PC-9 (cell line): ENCODE data around the gene CDH26. TPM values are rescaled to one million over a fixed set of nuclear protein-coding genes. Genes with fewer than 3 reads are reported as not detected.
A peak's percentile ranks its signal among the peaks of the same experiment; 100 is the strongest.

Experiments
- BruUV-seq: library from RNA; stranded (reverse); fragments of 400-500 nt; replicated peaks from 2 replicates; lab custom pipeline; 2021; lab: Mats Ljungman, UMichigan
- CTCF ChIA-PET: fragments of 300-600 bp; sonication (Branson Sonifier 250); formaldehyde crosslinking; loops from one replicate; lab custom pipeline; 2022; ENCODE audit warnings: antibody characterized with exemption; lab: Charles Lee
- POLR2A ChIA-PET: fragments of 300-600 bp; sonication (Branson Sonifier 250); formaldehyde crosslinking; loops from one replicate; lab custom pipeline; 2022; ENCODE audit warnings: antibody characterized with exemption; ENCODE audit not compliant: unreplicated experiment; lab: Charles Lee
- DNase-seq, 2 experiments: peaks; one replicate each; pipeline versions ENCODE4 v3.0.0 to v3.0.0-alpha.2; 2015 to 2022; ENCODE audit warnings: mixed read lengths in 1 of 2
- H2AFZ ChIP-seq: fragments of 200-600 bp; sonication (generic); 2 replicates; pipeline ENCODE4 v1.8.1; 2017; ENCODE audit warnings: antibody characterized with exemption
- H3F3A ChIP-seq: fragments of 200-600 bp; sonication (generic); 2 replicates; pipeline ENCODE4 v1.8.1; 2017; ENCODE audit warnings: antibody characterized with exemption, mild to moderate bottlenecking, low read depth; ENCODE audit not compliant: insufficient read depth
- H3K27ac ChIP-seq: fragments of 200-600 bp; sonication (generic); 2 replicates; pipeline ENCODE4 v1.6.1; 2016; ENCODE audit warnings: mixed run types
- H3K27me3 ChIP-seq: fragments of 200-600 bp; sonication (generic); 2 replicates; pipeline ENCODE4 v1.6.1; 2016; ENCODE audit warnings: low read depth, mixed run types; ENCODE audit not compliant: insufficient read depth
- H3K36me3 ChIP-seq: fragments of 200-600 bp; sonication (generic); 2 replicates; pipeline ENCODE4 v1.6.1; 2016; ENCODE audit warnings: low read depth, mixed run types
- H3K4me1 ChIP-seq: fragments of 200-600 bp; sonication (generic); replicated peaks from 2 replicates; pipeline ENCODE4 v1.6.1; 2016; ENCODE audit warnings: mixed run types; ENCODE audit not compliant: insufficient read depth
- H3K4me2 ChIP-seq: fragments of 200-600 bp; sonication (generic); 2 replicates; pipeline ENCODE4 v1.6.1; 2017; ENCODE audit warnings: mixed run types
- H3K4me3 ChIP-seq: fragments of 200-600 bp; sonication (generic); 2 replicates; pipeline ENCODE4 v1.6.1; 2016; ENCODE audit warnings: mixed run types
- H3K79me2 ChIP-seq: fragments of 200-600 bp; sonication (generic); 2 replicates; pipeline ENCODE4 v1.6.1; 2017; ENCODE audit warnings: low read depth, mixed run types
- H3K9me2 ChIP-seq: fragments of 200-600 bp; sonication (generic); 2 replicates; pipeline ENCODE4 v1.8.1; 2017; ENCODE audit warnings: mild to moderate bottlenecking; ENCODE audit not compliant: insufficient read depth
- H3K9me3 ChIP-seq: fragments of 200-600 bp; sonication (generic); 2 replicates; pipeline ENCODE4 v1.8.1; 2016; ENCODE audit warnings: low read depth; ENCODE audit not compliant: insufficient read depth
- H4K20me1 ChIP-seq: fragments of 200-600 bp; sonication (generic); 2 replicates; pipeline ENCODE4 v1.8.1; 2017; ENCODE audit not compliant: insufficient read depth
- CTCF ChIP-seq: fragments of 200-600 bp; sonication (generic); conservative IDR thresholded peaks from 2 replicates; pipeline ENCODE4 v1.6.1; 2017; ENCODE audit warnings: mixed run types, antibody characterized with exemption, mild to moderate bottlenecking, moderate library complexity
- EZH2 ChIP-seq: fragments of 200-600 bp; sonication (generic); IDR thresholded peaks from 2 replicates; pipeline ENCODE4 v1.8.0; 2017; ENCODE audit warnings: antibody characterized with exemption, low read depth
- intact Hi-C: fragments of 100-400 bp; cut with micrococcal nuclease; formaldehyde crosslinking; loops from one replicate; pipeline ENCODE4 v1.10.0; 2022; ENCODE audit not compliant: unreplicated experiment
- total RNA-seq: library from RNA; stranded (reverse); gene quantifications from 2 replicates; pipeline ENCODE4 v1.2.3, GENCODE V29; 2021

Gene CDH26
- total RNA-seq, 1 experiment from 2014 or later, result 1.1 TPM

- ChIA-PET POLR2A (interaction anchor here (0.5 kb wide), 1 partner anchor 33 kb away, joined by 6 read pairs; no protein-coding TSS in a partner anchor), CTCF (no interaction called here)
- Histone ChIP-seq H3K9me2 (no peaks in the 10 kb centered on the region), H2AFZ (no peak overlapping the region), H3K4me2 (no peak overlapping the region), H3K27me3 (no peaks in the 10 kb centered on the region), H3K36me3 (0 out of 2 replicates have a peak, but pooled peaks cover 9% of the 10 kb centered on the region), H3K4me1 (peaks cover 36% of the 10 kb centered on the region), H3K9me3 (no peaks in the 10 kb centered on the region; the same call in 1 of the 2 replicates), H3K4me3 (no peak overlapping the region), H3K27ac (no peak overlapping the region), H3K79me2 (no peaks in the 10 kb centered on the region), H3F3A (peaks cover 10% of the 10 kb centered on the region), H4K20me1 (no peaks in the 10 kb centered on the region)
- BruUV-seq, result no TSS peak
- intact Hi-C loops, result loop anchor here (5.0 kb wide), 1 partner anchor 43 kb away; the partner anchor contains the start of genes FAM217B and PPP1R3D
- peak in 1 of 2 experiments; percentile 23 for DNase-seq
- no peak for TF ChIP-seq CTCF
- no peak for TF ChIP-seq EZH2
Observed at GRCh38 chr20:59985164-59985563, 26.9 kb downstream of the CDH26 start.

GRCh38 chr20:59985864-59986263 is 27.6 kb downstream of the CDH26 start:
- Histone ChIP-seq H3K9me2 (no peaks in the 10 kb centered on the region), H3K9me3 (no peaks in the 10 kb centered on the region; the same call in 1 of the 2 replicates), H3K4me2 (no peak overlapping the region), H3F3A (peaks cover 10% of the 10 kb centered on the region), H3K27ac (no peak overlapping the region), H3K4me1 (peaks cover 36% of the 10 kb centered on the region), H3K79me2 (no peaks in the 10 kb centered on the region), H3K27me3 (no peaks in the 10 kb centered on the region), H3K4me3 (no peak overlapping the region), H2AFZ (no peak overlapping the region), H4K20me1 (no peaks in the 10 kb centered on the region), H3K36me3 (0 out of 2 replicates have a peak, but pooled peaks cover 9% of the 10 kb centered on the region)
- intact Hi-C loops, result loop anchor here (5.0 kb wide), 1 partner anchor 44 kb away; the partner anchor contains the start of genes FAM217B and PPP1R3D
- DNase-seq, result peak in 1 of 2 experiments; percentile 56
- no peak for TF ChIP-seq EZH2
- peak; percentile 52 for TF ChIP-seq CTCF
- ChIA-PET POLR2A (interaction anchor here (0.6 kb wide), 1 partner anchor 954 kb away, joined by 5 read pairs; the partner anchor contains the start of gene ATP5F1E), CTCF (interaction anchor here (0.6 kb wide), 1 partner anchor 151 kb away, joined by 8 read pairs; no protein-coding TSS in a partner anchor)
- no TSS peak for BruUV-seq

DNA sequence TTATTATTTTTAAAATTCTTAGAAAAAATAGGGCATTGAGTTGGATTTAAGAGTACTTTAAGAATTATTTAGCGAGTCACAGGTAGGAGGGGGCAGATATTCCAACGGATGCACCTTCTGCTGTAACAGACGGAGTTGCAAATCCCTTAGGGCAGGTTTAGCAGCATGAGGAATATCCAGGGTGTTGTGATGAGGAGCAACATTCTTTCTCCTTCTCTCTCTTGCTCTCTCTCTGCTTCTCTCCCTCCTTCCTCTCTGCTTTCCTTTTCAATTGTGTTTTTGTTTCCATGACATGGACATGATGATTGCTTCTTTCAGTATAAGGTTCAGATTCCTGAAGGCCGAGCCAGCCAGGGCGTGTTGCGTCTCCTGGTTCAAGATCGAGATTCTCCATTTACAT is 28.9 kb downstream of the CDH26 start:
- intact Hi-C loops, result loop anchor here (5.0 kb wide), 1 partner anchor 45 kb away; the partner anchor contains the start of genes FAM217B and PPP1R3D
- H3K4me1 ChIP-seq, result peaks cover 42% of the 10 kb centered on the region
- no TSS peak for BruUV-seq
- peak overlapping the region; percentile 71 for H3K27ac ChIP-seq
- H3K9me3 ChIP-seq, result no peaks in the 10 kb centered on the region; the same call in 1 of the 2 replicates
- H3K27me3 ChIP-seq, result no peaks in the 10 kb centered on the region
- peaks cover 10% of the 10 kb centered on the region for H3F3A ChIP-seq
- H4K20me1 ChIP-seq, result no peaks in the 10 kb centered on the region
- no peaks in the 10 kb centered on the region for H3K9me2 ChIP-seq
- DNase-seq, result peak in 1 of 2 experiments; percentile 59
- peak overlapping the region; percentile 32 for H3K4me2 ChIP-seq
- H2AFZ ChIP-seq, result peak overlapping the region; percentile 12; the same call in 1 of the 2 replicates
- ChIA-PET CTCF (no interaction called here), POLR2A (no interaction called here)
- TF ChIP-seq CTCF (no peak), EZH2 (no peak)
- no peaks in the 10 kb centered on the region for H3K79me2 ChIP-seq
- 0 out of 2 replicates have a peak, but pooled peaks cover under 1% of the 10 kb centered on the region for H3K36me3 ChIP-seq
- H3K4me3 ChIP-seq, result no peak overlapping the region
